SJCRH30 (cell line): Measurements from ENCODE around the gene CEP120. TPM values are rescaled to one million over a fixed set of nuclear protein-coding genes. Genes with fewer than 3 reads are reported as not detected.
A peak's percentile ranks its signal among the peaks of the same experiment; 100 is the strongest.
"Not testable (repeated sequence)": the region's sequence is repeated elsewhere in the genome, so short reads cannot be mapped to it uniquely, and the experiment has no call there.

Experiments used
- DNase-seq, 2 experiments: peaks; one replicate each; pipeline ENCODE4 v3.0.0-alpha.2; 2015 to 2020
- H3K27ac ChIP-seq: fragments of 250-450 bp; sonication (Bioruptor Pico); 2 replicates; pipeline ENCODE4 v1.5.1; 2020; ENCODE audit warnings: mild to moderate bottlenecking, moderate library complexity
- H3K27me3 ChIP-seq: fragments of 250-450 bp; sonication (Bioruptor Pico); 2 replicates; pipeline ENCODE4 v1.5.1; 2020; ENCODE audit warnings: mild to moderate bottlenecking, moderate library complexity
- H3K36me3 ChIP-seq: fragments of 250-450 bp; sonication (Bioruptor Pico); 2 replicates; pipeline ENCODE4 v1.5.1; 2020; ENCODE audit warnings: mild to moderate bottlenecking, moderate library complexity
- H3K4me1 ChIP-seq: fragments of 250-450 bp; sonication (Bioruptor Pico); 2 replicates; pipeline ENCODE4 v1.5.1; 2020; ENCODE audit warnings: mild to moderate bottlenecking, moderate library complexity
- H3K4me3 ChIP-seq: fragments of 250-450 bp; sonication (Bioruptor Pico); 2 replicates; pipeline ENCODE4 v1.5.1; 2020; ENCODE audit warnings: mild to moderate bottlenecking, moderate library complexity
- H3K9me3 ChIP-seq: fragments of 250-450 bp; sonication (Bioruptor Pico); replicated peaks from 2 replicates; pipeline ENCODE4 v1.5.1; 2020; ENCODE audit warnings: mild to moderate bottlenecking, moderate library complexity
- total RNA-seq: library from RNA; depleted of rRNA; stranded (reverse); fragments of >200 nt; shearing (Covaris generic); gene quantifications from 2 replicates; pipeline ENCODE4 v1.2.3, GENCODE V29; 2014; rRNA removed

CEP120 gene
- total RNA-seq, result 19.2 and 23.5 TPM in 2 replicates

- H3K9me3 ChIP-seq, result no peaks in the 10 kb centered on the region
Observed at GRCh38 chr5:123423278-123424149, at the start of gene CEP120. TSS of gene CEP120 (minus strand) at chr5:123423403. CDS start at chr5:123422998, 405 bp downstream.

GRCh38 chr5:123472150-123472924 lies 49.1 kb upstream of the CEP120 start:
- no peaks in the 10 kb centered on the region for H3K9me3 ChIP-seq
- DNase-seq, result no peak

More at GRCh38 chr5:123423278-123424149, at the start of gene CEP120:
- H3K27me3 ChIP-seq, result no peaks in the 10 kb centered on the region
- DNase-seq, result peak; percentile 98 to 99
- peak within 1 kb of the TSS; percentile 73 for H3K27ac ChIP-seq
- peak within 1 kb of the TSS; percentile 79 for H3K4me3 ChIP-seq
- no peaks in the 10 kb centered on the region for H3K4me1 ChIP-seq
- H3K36me3 ChIP-seq, result no peaks in the 10 kb centered on the region

GRCh38 chr5:123471385-123471784 lies 48.2 kb upstream of the CEP120 start:
- DNase-seq, result no peak
- Histone ChIP-seq H3K36me3 (no peaks in the 10 kb centered on the region), H3K27ac (no peak overlapping the region), H3K9me3 (no peaks in the 10 kb centered on the region), H3K27me3 (no peaks in the 10 kb centered on the region), H3K4me3 (no peak overlapping the region), H3K4me1 (no peaks in the 10 kb centered on the region)

More at GRCh38 chr5:123472150-123472924, 49.1 kb upstream of the CEP120 start:
- Histone ChIP-seq H3K27ac (no peak overlapping the region), H3K4me3 (no peak overlapping the region), H3K27me3 (no peaks in the 10 kb centered on the region), H3K36me3 (no peaks in the 10 kb centered on the region), H3K4me1 (no peaks in the 10 kb centered on the region)

- H3K4me1 ChIP-seq, H3K36me3 ChIP-seq, H3K27me3 ChIP-seq, DNase-seq, H3K9me3 ChIP-seq, H3K4me3 ChIP-seq, H3K27ac ChIP-seq: not testable (repeated sequence)
Observed at GRCh38 chr5:123466839-123467238, 43.6 kb upstream of the CEP120 start.

GRCh38 chr5:123460296-123460729 lies 37.1 kb upstream of the CEP120 start:
- Histone ChIP-seq H3K4me1 (no peaks in the 10 kb centered on the region), H3K9me3 (no peaks in the 10 kb centered on the region), H3K4me3 (no peak overlapping the region), H3K27me3 (no peaks in the 10 kb centered on the region), H3K27ac (no peak overlapping the region), H3K36me3 (no peaks in the 10 kb centered on the region)
- no peak for DNase-seq

GRCh38 chr5:123458994-123459393 lies 35.8 kb upstream of the CEP120 start:
- H3K9me3 ChIP-seq, H3K4me1 ChIP-seq, H3K4me3 ChIP-seq, H3K36me3 ChIP-seq, H3K27ac ChIP-seq, DNase-seq, H3K27me3 ChIP-seq: not testable (repeated sequence)

GRCh38 chr5:123456242-123456641 lies 33.0 kb upstream of the CEP120 start:
- Histone ChIP-seq H3K4me3 (no peak overlapping the region), H3K27ac (no peak overlapping the region), H3K27me3 (no peaks in the 10 kb centered on the region), H3K9me3 (no peaks in the 10 kb centered on the region), H3K36me3 (no peaks in the 10 kb centered on the region), H3K4me1 (peaks cover 4% of the 10 kb centered on the region)
- DNase-seq, result no peak

- Histone ChIP-seq H3K27ac (no peak overlapping the region), H3K36me3 (no peaks in the 10 kb centered on the region), H3K27me3 (no peaks in the 10 kb centered on the region), H3K4me1 (peaks cover 8% of the 10 kb centered on the region), H3K4me3 (no peak overlapping the region), H3K9me3 (no peaks in the 10 kb centered on the region)
- DNase-seq, result no peak
Observed at GRCh38 chr5:123455640-123456039, 32.4 kb upstream of the CEP120 start.

- no peak for DNase-seq
- Histone ChIP-seq H3K4me1 (peaks cover 12% of the 10 kb centered on the region), H3K4me3 (no peak overlapping the region), H3K36me3 (no peaks in the 10 kb centered on the region), H3K9me3 (no peaks in the 10 kb centered on the region), H3K27ac (no peak overlapping the region), H3K27me3 (no peaks in the 10 kb centered on the region)
Observed at GRCh38 chr5:123455095-123455494, 31.9 kb upstream of the CEP120 start.

GRCh38 chr5:123454259-123454911 lies 31.2 kb upstream of the CEP120 start:
- Histone ChIP-seq H3K27ac (no peak overlapping the region), H3K36me3 (no peaks in the 10 kb centered on the region), H3K4me3 (no peak overlapping the region), H3K4me1 (peaks cover 20% of the 10 kb centered on the region), H3K27me3 (no peaks in the 10 kb centered on the region), H3K9me3 (no peaks in the 10 kb centered on the region)
- no peak for DNase-seq

GRCh38 chr5:123452401-123452800 lies 29.2 kb upstream of the CEP120 start:
- Histone ChIP-seq H3K4me1 (peaks cover 24% of the 10 kb centered on the region), H3K27ac (no peak overlapping the region), H3K27me3 (no peaks in the 10 kb centered on the region), H3K9me3 (no peaks in the 10 kb centered on the region), H3K36me3 (no peaks in the 10 kb centered on the region), H3K4me3 (no peak overlapping the region)
- DNase-seq, result no peak

- peaks cover 24% of the 10 kb centered on the region for H3K4me1 ChIP-seq
- no peaks in the 10 kb centered on the region for H3K27me3 ChIP-seq
- H3K4me3 ChIP-seq, result no peak overlapping the region
- H3K27ac ChIP-seq, result peak overlapping the region; percentile 56
- no peaks in the 10 kb centered on the region for H3K9me3 ChIP-seq
- peak; percentile 44 to 76 for DNase-seq
- H3K36me3 ChIP-seq, result no peaks in the 10 kb centered on the region
Observed at GRCh38 chr5:123451047-123451446, 27.8 kb upstream of the CEP120 start.

- peaks cover 24% of the 10 kb centered on the region for H3K4me1 ChIP-seq
- no peak overlapping the region for H3K4me3 ChIP-seq
- peak; percentile 49 to 79 for DNase-seq
- peak overlapping the region; percentile 56 for H3K27ac ChIP-seq
- no peaks in the 10 kb centered on the region for H3K36me3 ChIP-seq
- no peaks in the 10 kb centered on the region for H3K9me3 ChIP-seq
- H3K27me3 ChIP-seq, result no peaks in the 10 kb centered on the region
Observed at GRCh38 chr5:123450640-123451039, 27.4 kb upstream of the CEP120 start.

- DNase-seq, result no peak
- no peak overlapping the region for H3K4me3 ChIP-seq
- no peaks in the 10 kb centered on the region for H3K36me3 ChIP-seq
- peak overlapping the region; percentile 56; the same call in 1 of the 2 replicates for H3K27ac ChIP-seq
- H3K9me3 ChIP-seq, result no peaks in the 10 kb centered on the region
- peaks cover 24% of the 10 kb centered on the region for H3K4me1 ChIP-seq
- no peaks in the 10 kb centered on the region for H3K27me3 ChIP-seq
Observed at GRCh38 chr5:123450114-123450513, 26.9 kb upstream of the CEP120 start.
